Esophagus (tissue), 2 donors: Measurements from ENCODE around the gene SMYD2. TPM values are rescaled to one million over a fixed set of nuclear protein-coding genes. Genes with fewer than 3 reads are reported as not detected.

Experiments used
- H3K27ac ChIP-seq, 2 donors: one replicate each; pipeline ENCODE4 v1.5.1; 2013; ENCODE audit warnings: low read depth in 2 of 2, mild to moderate bottlenecking in 2 of 2, inconsistent platforms in 1 of 2, low read length in 1 of 2, moderate library complexity in 1 of 2
- H3K27me3 ChIP-seq, 2 donors: one replicate each; pipeline ENCODE4 v1.6.1; 2013; ENCODE audit warnings: low read length in 2 of 2, control low read depth in 1 of 2, mild to moderate bottlenecking in 1 of 2; ENCODE audit not compliant: insufficient read depth in 2 of 2, control insufficient read depth in 1 of 2
- H3K36me3 ChIP-seq, 2 donors: one replicate each; pipeline ENCODE4 v1.6.1; 2013; ENCODE audit warnings: low read length in 1 of 2; ENCODE audit not compliant: control insufficient read depth in 2 of 2, insufficient read depth in 2 of 2
- H3K4me1 ChIP-seq, 2 donors: one replicate each; pipeline ENCODE4 v1.6.1; 2013; ENCODE audit warnings: low read length in 1 of 2; ENCODE audit not compliant: control insufficient read depth in 2 of 2, insufficient read depth in 2 of 2
- H3K4me3 ChIP-seq, 2 donors: one replicate each; pipeline ENCODE4 v1.5.1; 2013; ENCODE audit warnings: low read length in 2 of 2, mild to moderate bottlenecking in 2 of 2, low read depth in 1 of 2, moderate library complexity in 1 of 2
- H3K9me3 ChIP-seq, 2 donors: one replicate each; pipeline ENCODE4 v1.6.1; 2013; ENCODE audit warnings: mild to moderate bottlenecking in 2 of 2, low read depth in 1 of 2, low read length in 1 of 2, moderate library complexity in 1 of 2; ENCODE audit not compliant: control insufficient read depth in 2 of 2, insufficient read depth in 1 of 2
- WGBS, 2 donors: extraction: QIAGEN DNeasy Blood & Tissue Kit; methylation state at CpG; one replicate each; pipeline ENCODE4 v1.1.7; 2013; 5-methylcytosine and 5-hydroxymethylcytosine counted together
- polyA plus RNA-seq, 2 donors: library from polyadenylated mRNA; stranded (reverse); fragments of 200-250 nt; gene quantifications; one replicate each; pipeline ENCODE4 v1.2.3, GENCODE V29; 2013
- donor health status: healthy with polysubstance abuse.
- donor health status: Bipolar disorder and iron deficiency.

Gene SMYD2
- polyA plus RNA-seq, 2 donors, result 17.5 to 20.4 TPM

GRCh38 chr1:214351551-214352277 is 70.8 kb downstream of the SMYD2 start:
- no peak overlapping the region for H3K4me3 ChIP-seq
- H3K4me1 ChIP-seq, result no peaks in the 10 kb centered on the region
- no peaks in the 10 kb centered on the region for H3K9me3 ChIP-seq
- no peak overlapping the region for H3K27ac ChIP-seq
- no peaks in the 10 kb centered on the region for H3K36me3 ChIP-seq
- 48 to 56% methylated on average over 2 of the region's 2 CpGs for WGBS, 2 donors
- no peaks in the 10 kb centered on the region for H3K27me3 ChIP-seq

DNA sequence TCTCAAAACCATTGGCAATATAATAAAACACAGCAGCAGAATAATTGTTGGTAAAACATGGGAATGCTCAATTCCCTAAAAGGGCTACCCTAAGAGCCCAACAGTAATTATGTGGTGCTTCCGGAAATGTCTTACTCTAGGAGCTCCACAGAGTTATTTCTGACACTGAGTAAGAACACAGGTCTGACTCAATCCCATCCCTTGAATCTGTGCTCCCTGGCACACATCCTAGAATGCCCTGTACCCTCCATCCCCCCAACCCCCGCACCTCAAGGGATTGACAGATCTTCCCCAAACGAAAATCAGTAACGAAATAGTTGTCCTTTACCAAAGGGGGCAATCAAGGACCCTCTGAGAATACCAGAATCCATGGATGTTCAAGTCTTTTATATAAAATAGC is 71.9 kb downstream of the SMYD2 start:
- Histone ChIP-seq H3K4me3 (no peak overlapping the region), H3K4me1 (no peaks in the 10 kb centered on the region), H3K27me3 (no peaks in the 10 kb centered on the region), H3K9me3 (no peaks in the 10 kb centered on the region), H3K36me3 (no peaks in the 10 kb centered on the region), H3K27ac (no peak overlapping the region)
- whole genome bisulfite sequencing, 2 donors, result 89 to 91% methylated on average over 4 of the region's 4 CpGs

- Histone ChIP-seq H3K36me3 (no peaks in the 10 kb centered on the region), H3K4me1 (no peaks in the 10 kb centered on the region), H3K4me3 (no peak overlapping the region), H3K27ac (no peak overlapping the region), H3K9me3 (no peaks in the 10 kb centered on the region), H3K27me3 (no peaks in the 10 kb centered on the region)
- 64 to 65% methylated on average over 4 of the region's 4 CpGs for WGBS, 2 donors
These were observed 73.6 kb downstream of the SMYD2 start for GRCh38 chr1:214354440-214355148.

- H3K4me3 ChIP-seq, result no peak overlapping the region
- H3K4me1 ChIP-seq, result no peaks in the 10 kb centered on the region
- H3K36me3 ChIP-seq, result peaks cover 5 to 8% of the 10 kb centered on the region in 2 donors
- H3K9me3 ChIP-seq, result no peaks in the 10 kb centered on the region
- WGBS, 2 donors, result 87 to 88% methylated on average over 5 of the region's 5 CpGs
- no peaks in the 10 kb centered on the region for H3K27me3 ChIP-seq
- H3K27ac ChIP-seq, result no peak overlapping the region
These were observed 79.2 kb downstream of the SMYD2 start for GRCh38 chr1:214360116-214360515.

GRCh38 chr1:214360525-214361164 is 79.7 kb downstream of the SMYD2 start:
- H3K4me3 ChIP-seq, result no peak overlapping the region
- 75 to 77% methylated on average over 3 of the region's 3 CpGs for WGBS, 2 donors
- H3K9me3 ChIP-seq, result no peaks in the 10 kb centered on the region
- H3K27me3 ChIP-seq, result no peaks in the 10 kb centered on the region
- H3K27ac ChIP-seq, result no peak overlapping the region
- peaks cover 5 to 8% of the 10 kb centered on the region in 2 donors for H3K36me3 ChIP-seq
- H3K4me1 ChIP-seq, result no peaks in the 10 kb centered on the region

DNA sequence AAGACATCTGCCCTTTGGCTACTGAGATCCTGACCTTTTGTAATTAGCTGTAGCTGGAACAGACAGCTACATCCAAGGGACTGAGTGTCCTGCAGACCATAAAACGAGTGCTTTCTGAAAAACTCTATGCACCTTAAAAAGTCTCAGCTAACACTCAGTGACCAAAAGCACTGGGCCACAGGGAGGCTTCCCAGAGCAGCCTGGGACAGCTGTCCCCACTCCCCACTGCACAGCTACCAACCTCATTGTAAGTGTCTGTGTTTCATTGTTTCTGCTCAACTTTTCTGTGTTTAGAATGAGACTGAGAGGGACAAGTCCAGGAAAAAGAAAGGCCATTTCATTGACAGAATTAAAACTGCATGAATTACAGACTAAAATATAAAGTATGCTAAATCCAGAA is 80.7 kb downstream of the SMYD2 start:
- WGBS, 2 donors, result 31 to 56% methylated on average over 1 of the region's 1 CpG
- Histone ChIP-seq H3K9me3 (no peaks in the 10 kb centered on the region), H3K4me1 (no peaks in the 10 kb centered on the region), H3K27me3 (no peaks in the 10 kb centered on the region), H3K36me3 (peaks cover 5 to 8% of the 10 kb centered on the region in 2 donors), H3K27ac (no peak overlapping the region), H3K4me3 (no peak overlapping the region)

DNA sequence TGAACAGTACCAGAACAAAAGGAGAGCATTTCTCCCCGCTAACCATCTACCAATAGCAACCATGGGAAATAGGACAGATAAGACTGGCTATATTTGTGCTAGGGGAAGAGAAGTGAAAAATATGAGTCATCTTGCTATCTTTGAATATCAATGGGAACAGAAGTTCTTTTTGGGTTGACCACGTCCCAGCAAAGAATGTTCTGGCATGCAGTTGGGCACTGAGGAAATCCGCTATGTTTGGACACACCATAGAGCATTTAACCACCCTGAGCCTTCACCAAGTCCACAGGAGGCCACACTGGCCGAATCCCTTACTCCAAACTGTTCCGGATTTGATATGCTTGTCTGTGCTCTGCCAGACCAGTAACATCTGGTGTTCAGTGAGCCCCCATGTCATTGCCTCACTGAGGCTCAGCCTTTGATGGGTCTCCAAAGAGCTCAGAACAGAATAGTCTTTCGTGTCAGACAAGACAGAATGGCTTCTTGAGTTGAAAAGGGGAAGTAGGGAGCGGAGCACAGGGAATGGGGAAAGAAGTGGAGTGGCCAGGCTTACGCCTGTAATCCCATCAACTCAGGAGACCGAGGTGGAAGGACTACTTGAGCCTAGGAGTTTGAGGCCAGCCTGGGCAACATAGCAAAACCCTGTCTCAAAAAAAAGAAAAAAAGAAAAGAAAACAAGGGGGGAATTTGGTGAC is 81.4 kb downstream of the SMYD2 start:
- no peak overlapping the region for H3K27ac ChIP-seq
- 78 to 84% methylated on average over 9 of the region's 9 CpGs for WGBS, 2 donors
- no peaks in the 10 kb centered on the region for H3K27me3 ChIP-seq
- H3K4me1 ChIP-seq, result no peaks in the 10 kb centered on the region
- peaks cover 5 to 8% of the 10 kb centered on the region in 2 donors for H3K36me3 ChIP-seq
- H3K9me3 ChIP-seq, result no peaks in the 10 kb centered on the region
- no peak overlapping the region for H3K4me3 ChIP-seq

- no peak overlapping the region for H3K27ac ChIP-seq
- no peak overlapping the region for H3K4me3 ChIP-seq
- no peaks in the 10 kb centered on the region for H3K27me3 ChIP-seq
- H3K9me3 ChIP-seq, result no peaks in the 10 kb centered on the region
- peaks cover 5 to 12% of the 10 kb centered on the region in 2 donors for H3K36me3 ChIP-seq
- H3K4me1 ChIP-seq, result no peaks in the 10 kb centered on the region
- WGBS, 2 donors, result 82 to 83% methylated on average over 4 of the region's 4 CpGs
These were observed 82.4 kb downstream of the SMYD2 start for GRCh38 chr1:214363386-214363785.

GRCh38 chr1:214364386-214364785 is 83.4 kb downstream of the SMYD2 start:
- 77 to 78% methylated on average over 12 of the region's 12 CpGs for WGBS, 2 donors
- H3K4me1 ChIP-seq, result no peaks in the 10 kb centered on the region
- no peak overlapping the region for H3K27ac ChIP-seq
- no peaks in the 10 kb centered on the region for H3K27me3 ChIP-seq
- peaks cover 5 to 14% of the 10 kb centered on the region in 2 donors for H3K36me3 ChIP-seq
- H3K9me3 ChIP-seq, result no peaks in the 10 kb centered on the region
- no peak overlapping the region for H3K4me3 ChIP-seq
